ENCODE measurements around the gene FBXL7. TPM values are rescaled to one million over a fixed set of nuclear protein-coding genes. Genes with fewer than 3 reads are reported as not detected.

Gene FBXL7
- total RNA-seq, 1 donor from 2014 or later, result 12.3 TPM

GRCh38 chr5:15798006-15798405, 298.0 kb downstream of the FBXL7 start:
- Mint-ChIP-seq H3K36me3 (peaks cover 3% of the 10 kb centered on the region), H3K27me3 (ENCODE audit: insufficient read depth, low read depth) (peaks cover 3% of the 10 kb centered on the region), H3K27ac (no peak overlapping the region), H3K4me3 (no peak overlapping the region), H3K4me1 (peaks cover 7% of the 10 kb centered on the region), H3K9me3 (peaks cover 18% of the 10 kb centered on the region)
- Histone ChIP-seq H3K4me2 (no peak overlapping the region), H4K20me1 (ENCODE audit: low read depth) (no peaks in the 10 kb centered on the region), H3F3A (ENCODE audit: low read depth) (peaks cover 9% of the 10 kb centered on the region), H3K27ac (no peak overlapping the region), H3K9ac (no peak overlapping the region), H3K36me3 (no peaks in the 10 kb centered on the region), H3K9me3 (ENCODE audit: low read depth) (peaks cover 7% of the 10 kb centered on the region), H3K79me2 (ENCODE audit: low read depth) (peaks cover 25% of the 10 kb centered on the region), H3K27me3 (no peaks in the 10 kb centered on the region), H2AFZ (replicated peaks) (no peak overlapping the region), H3K4me3 (no peak overlapping the region), H3K4me1 (peaks cover 13% of the 10 kb centered on the region)
- DNase-seq (ENCODE audit: low spot score), result no peak
- TF ChIP-seq EZH2phosphoT487 (IDR thresholded peaks at IDR 0.05), result no peak
- no peak for TF ChIP-seq EZH2 (IDR thresholded peaks at IDR 0.05)
- TF ChIP-seq CTCF (IDR thresholded peaks at IDR 0.05), result no peak

DNA sequence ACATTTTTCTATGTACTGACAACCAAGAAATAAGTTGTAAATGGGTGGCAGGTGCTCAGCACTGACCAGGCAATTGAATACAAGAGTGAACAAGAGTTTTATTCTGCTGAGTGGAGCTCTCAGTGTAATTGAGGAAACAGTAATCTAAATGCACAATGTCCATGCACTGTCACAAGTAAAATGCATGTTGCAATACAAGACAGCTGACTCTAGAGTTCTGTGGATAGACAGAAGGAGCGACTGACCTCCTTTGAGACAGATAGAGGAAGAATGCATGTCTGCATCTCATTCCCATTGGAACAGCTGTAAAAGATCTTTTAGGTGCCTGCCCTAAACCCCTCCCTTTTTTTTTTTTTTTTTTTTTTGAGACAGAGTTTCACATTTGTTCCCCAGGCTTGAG, 299.0 kb downstream of the FBXL7 start:
- H3K4me3 ChIP-seq, result no peak overlapping the region
- no peak overlapping the region for H3K27ac Mint-ChIP-seq
- H2AFZ ChIP-seq (replicated peaks), result no peak overlapping the region
- peaks cover 10% of the 10 kb centered on the region for H3K4me1 ChIP-seq
- no peak for DNase-seq (ENCODE audit: low spot score)
- H3K4me1 Mint-ChIP-seq, result peaks cover 7% of the 10 kb centered on the region
- H3K4me2 ChIP-seq, result no peak overlapping the region
- H3K36me3 ChIP-seq, result peaks cover 3% of the 10 kb centered on the region
- H3F3A ChIP-seq (ENCODE audit: low read depth), result peaks cover 9% of the 10 kb centered on the region
- peaks cover 3% of the 10 kb centered on the region for H3K27me3 Mint-ChIP-seq (ENCODE audit: insufficient read depth, low read depth)
- H3K27me3 ChIP-seq, result no peaks in the 10 kb centered on the region
- H3K9me3 Mint-ChIP-seq, result peaks cover 27% of the 10 kb centered on the region
- H3K27ac ChIP-seq, result no peak overlapping the region
- H3K79me2 ChIP-seq (ENCODE audit: low read depth), result peaks cover 25% of the 10 kb centered on the region
- H3K9me3 ChIP-seq (ENCODE audit: low read depth), result peaks cover 7% of the 10 kb centered on the region
- TF ChIP-seq EZH2phosphoT487 (IDR thresholded peaks at IDR 0.05) (no peak), CTCF (IDR thresholded peaks at IDR 0.05) (no peak)
- peaks cover 5% of the 10 kb centered on the region for H3K36me3 Mint-ChIP-seq
- H3K9ac ChIP-seq, result no peak overlapping the region
- H4K20me1 ChIP-seq (ENCODE audit: low read depth), result no peaks in the 10 kb centered on the region
- no peak overlapping the region for H3K4me3 Mint-ChIP-seq

DNA sequence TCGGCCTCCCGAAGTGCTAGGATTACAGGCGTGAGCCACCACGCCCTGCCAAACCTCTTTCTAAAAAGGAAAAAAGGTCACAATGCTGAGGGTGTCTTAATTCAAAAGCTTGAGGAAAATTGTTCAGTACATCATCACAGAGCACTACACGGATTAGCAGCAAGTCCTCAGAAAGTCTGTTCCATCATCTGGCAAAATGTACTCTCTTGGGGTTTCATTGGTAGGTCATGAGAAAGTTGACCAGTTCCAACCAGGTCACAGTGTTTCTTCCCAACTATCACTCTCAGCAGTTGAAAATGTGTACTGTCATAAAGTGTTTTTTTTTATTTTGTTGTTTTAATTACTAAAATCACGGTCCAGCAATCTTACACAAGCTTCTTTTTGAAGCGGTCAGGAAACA, 299.6 kb downstream of the FBXL7 start:
- Histone ChIP-seq H3K27ac (no peak overlapping the region), H3K4me1 (peaks cover 4% of the 10 kb centered on the region), H3K9ac (no peak overlapping the region), H3F3A (ENCODE audit: low read depth) (peaks cover 9% of the 10 kb centered on the region), H3K9me3 (ENCODE audit: low read depth) (peaks cover 7% of the 10 kb centered on the region), H3K79me2 (ENCODE audit: low read depth) (peaks cover 25% of the 10 kb centered on the region), H4K20me1 (ENCODE audit: low read depth) (no peaks in the 10 kb centered on the region), H3K4me2 (no peak overlapping the region), H3K4me3 (no peak overlapping the region), H2AFZ (replicated peaks) (no peak overlapping the region), H3K36me3 (peaks cover 4% of the 10 kb centered on the region), H3K27me3 (no peaks in the 10 kb centered on the region)
- peaks cover under 1% of the 10 kb centered on the region for H3K4me1 Mint-ChIP-seq
- H3K27me3 Mint-ChIP-seq (ENCODE audit: insufficient read depth, low read depth), result peaks cover 3% of the 10 kb centered on the region
- H3K36me3 Mint-ChIP-seq, result peaks cover 5% of the 10 kb centered on the region
- no peak overlapping the region for H3K27ac Mint-ChIP-seq
- H3K9me3 Mint-ChIP-seq, result peaks cover 30% of the 10 kb centered on the region
- H3K4me3 Mint-ChIP-seq, result no peak overlapping the region
- TF ChIP-seq EZH2phosphoT487 (IDR thresholded peaks at IDR 0.05) (no peak), EZH2 (IDR thresholded peaks at IDR 0.05) (no peak), CTCF (IDR thresholded peaks at IDR 0.05) (no peak)
- no peak for DNase-seq (ENCODE audit: low spot score)
